Prostate gland (tissue), 2 donors: ENCODE data around the gene CDK5RAP3.

Source experiments
- CTCF ChIP-seq, 4 experiments: fragments of 200-600 bp in 2 of 4; fragments of 450-650 bp in 2 of 4; sonication (generic) in 2 of 4; IDR thresholded peaks; 1 replicate in 3 of 4; 2 replicates in 1 of 4; pipeline ENCODE4 v1.5.1; 2016 to 2019; ENCODE audit warnings: antibody characterized with exemption in 4 of 4, mild to moderate bottlenecking in 2 of 4, moderate library complexity in 2 of 4
- POLR2A ChIP-seq: fragments of 450-650 bp; IDR thresholded peaks from one replicate; pipeline ENCODE4 v1.6.1; 2016; ENCODE audit warnings: antibody characterized with exemption, mild to moderate bottlenecking
- POLR2AphosphoS5 ChIP-seq: sonication (generic); formaldehyde crosslinking; IDR thresholded peaks from one replicate; pipeline ENCODE4 v1.6.1; 2017; ENCODE audit warnings: antibody characterized with exemption

DNA sequence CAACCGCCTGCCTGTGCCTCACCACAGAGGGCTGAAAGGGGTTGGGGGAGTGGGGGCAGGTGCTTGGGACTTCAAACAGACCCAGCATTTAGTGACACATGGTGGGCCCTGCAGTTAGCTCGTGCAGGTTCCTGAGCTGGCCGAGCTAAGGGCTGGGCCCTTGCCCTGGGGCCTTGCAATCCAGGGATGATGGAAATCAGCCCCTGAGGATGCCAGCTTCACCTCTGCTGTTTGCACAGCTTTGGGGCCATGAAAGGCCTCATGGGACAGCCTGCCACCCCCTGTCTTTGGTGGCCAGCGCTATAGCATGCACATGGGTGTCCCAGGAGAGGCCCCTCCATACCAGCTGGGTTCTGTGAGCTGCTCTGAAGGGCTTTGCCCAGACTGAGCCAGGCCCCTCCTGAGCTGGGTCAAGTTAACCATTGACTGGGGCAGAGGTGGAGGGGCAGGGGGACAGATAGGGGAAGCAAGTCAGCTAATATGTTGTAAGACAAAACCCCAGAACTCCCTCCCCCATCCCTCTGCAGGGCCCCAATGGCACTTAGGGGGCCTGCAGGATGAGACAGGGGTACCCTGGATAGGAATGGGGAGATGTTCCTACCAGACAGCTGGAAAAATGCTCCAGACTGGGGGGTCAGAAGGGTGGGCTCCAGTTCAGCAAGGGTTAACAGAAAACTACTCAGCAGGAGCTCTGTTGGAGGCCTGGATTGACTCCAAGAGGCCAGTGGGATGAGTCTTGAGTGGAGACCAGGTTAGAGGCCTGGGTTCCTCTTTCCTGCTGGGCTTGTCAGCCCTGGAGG lies 13.9 kb upstream of the CDK5RAP3 start:
- no peak for TF ChIP-seq POLR2A
- no peak for TF ChIP-seq CTCF (IDR thresholded peaks at IDR 0.05)
- TF ChIP-seq POLR2AphosphoS5: no peak
